HepG2 (cell line): ENCODE data around the gene ZDHHC3. TPM values are rescaled to one million over a fixed set of nuclear protein-coding genes. Genes with fewer than 3 reads are reported as not detected.

Experiments used
- DNMT3B ChIP-seq: conservative IDR thresholded peaks from 2 replicates; pipeline ENCODE4 v1.6.1; 2016; ENCODE audit warnings: missing biosample characterization, control low read depth
- HIVEP1 ChIP-seq: sonication (generic); formaldehyde crosslinking; IDR thresholded peaks from 2 replicates; pipeline ENCODE4 v1.4.0; 2020; ENCODE audit warnings: mild to moderate bottlenecking, missing genetic modification reagents
- HOXA3 ChIP-seq: sonication (generic); formaldehyde crosslinking; IDR thresholded peaks from 2 replicates; pipeline ENCODE4 v1.5.0; 2020; ENCODE audit warnings: missing genetic modification reagents
- KLF6 ChIP-seq: IDR thresholded peaks from 2 replicates; pipeline ENCODE4 v1.8.0; 2016; ENCODE audit warnings: missing biosample characterization, missing genetic modification reagents
- MTA1 ChIP-seq: sonication (generic); formaldehyde crosslinking; IDR thresholded peaks from 2 replicates; pipeline ENCODE4 v1.4.0; 2020; ENCODE audit warnings: missing genetic modification reagents, mild to moderate bottlenecking, borderline replicate concordance
- NFE2L2 ChIP-seq: fragments of 150-350 bp; IDR thresholded peaks from 2 replicates; pipeline ENCODE4 v1.6.1; 2014; ENCODE audit warnings: low read length
- NRL ChIP-seq: sonication (generic); formaldehyde crosslinking; IDR thresholded peaks from 2 replicates; pipeline ENCODE4 v1.5.0; 2020; ENCODE audit warnings: missing genetic modification reagents, mild to moderate bottlenecking, moderate library complexity, borderline replicate concordance
- PHF8 ChIP-seq: sonication (generic); formaldehyde crosslinking; IDR thresholded peaks from 2 replicates; pipeline ENCODE4 v1.5.0; 2020; ENCODE audit warnings: missing genetic modification reagents
- SNRNP70 ChIP-seq: fragments of 200-400 bp; formaldehyde crosslinking; IDR thresholded peaks from 2 replicates; pipeline ENCODE4 v1.6.1; 2017; ENCODE audit warnings: mild to moderate bottlenecking, low read depth, low read length, moderate library complexity
- ZIK1 ChIP-seq: sonication (generic); formaldehyde crosslinking; IDR thresholded peaks from 2 replicates; pipeline ENCODE4 v1.5.0; 2020; ENCODE audit warnings: mild to moderate bottlenecking, low read depth, missing genetic modification reagents, borderline replicate concordance
- ZNF337 ChIP-seq: sonication (generic); formaldehyde crosslinking; IDR thresholded peaks from 2 replicates; pipeline ENCODE4 v1.5.1; 2020; ENCODE audit warnings: missing genetic modification reagents, low read depth, mild to moderate bottlenecking, borderline replicate concordance
- ZNF451 ChIP-seq: sonication (generic); formaldehyde crosslinking; IDR thresholded peaks from 2 replicates; pipeline ENCODE4 v1.5.0; 2020; ENCODE audit warnings: mild to moderate bottlenecking, missing genetic modification reagents
- ZNF543 ChIP-seq: sonication (generic); formaldehyde crosslinking; IDR thresholded peaks from 2 replicates; pipeline ENCODE4 v1.4.0; 2020; ENCODE audit warnings: mild to moderate bottlenecking, missing genetic modification reagents
- ZNF724P ChIP-seq: sonication (generic); formaldehyde crosslinking; IDR thresholded peaks from 2 replicates; pipeline ENCODE4 v1.8.0; 2022; ENCODE audit warnings: missing genetic modification reagents, borderline replicate concordance
- ZNF75D ChIP-seq: sonication (generic); formaldehyde crosslinking; IDR thresholded peaks from 2 replicates; pipeline ENCODE4 v1.8.1; 2023; ENCODE audit warnings: missing genetic modification reagents, mild to moderate bottlenecking, borderline replicate concordance
- ZNF768 ChIP-seq: sonication (generic); formaldehyde crosslinking; IDR thresholded peaks from 2 replicates; pipeline ENCODE4 v1.4.0; 2020; ENCODE audit warnings: missing genetic modification reagents
- polyA plus RNA-seq, 8 experiments: library from polyadenylated mRNA; depleted of rRNA in 3 of 8; stranded (reverse) in 7 of 8; unstranded in 1 of 8; fragments of >200 nt; fragmentation: Illumina TruSeq in 4 of 8; extraction: Trizol in 4 of 8; gene quantifications; 2 replicates each; pipeline versions ENCODE4 v1.2.1 to v1.2.3, GENCODE V29; 2011 to 2016; ENCODE audit warnings: low read depth in 4 of 8, missing spikeins in 1 of 8, mixed read lengths in 1 of 8; ENCODE audit not compliant: insufficient read depth in 1 of 8
- total RNA-seq, 5 experiments: library from RNA; depleted of rRNA; stranded (reverse); fragments of >200 nt; fragmentation: Illumina TruSeq; extraction: Trizol; gene quantifications; 2 replicates each; pipeline ENCODE4 v1.2.3, GENCODE V29; 2016; ENCODE audit warnings: low read depth in 1 of 5
- TF ChIP-seq, protein P1 (sequence below): sonication (generic); formaldehyde crosslinking; IDR thresholded peaks from 2 replicates; pipeline ENCODE4 v1.5.1; 2020; ENCODE audit warnings: missing genetic modification reagents, mild to moderate bottlenecking, borderline replicate concordance
- TF ChIP-seq, protein P2 (sequence below): sonication (generic); formaldehyde crosslinking; IDR thresholded peaks from 2 replicates; pipeline ENCODE4 v1.5.0; 2020; ENCODE audit warnings: missing genetic modification reagents
- TF ChIP-seq, protein P3 (sequence below): sonication (generic); formaldehyde crosslinking; IDR thresholded peaks from 2 replicates; pipeline ENCODE4 v1.4.0; 2020; ENCODE audit warnings: missing genetic modification reagents, mild to moderate bottlenecking, borderline replicate concordance
- TF ChIP-seq, protein P4 (sequence below): sonication (generic); formaldehyde crosslinking; conservative IDR thresholded peaks from 2 replicates; pipeline ENCODE4 v1.8.0; 2022; ENCODE audit warnings: mild to moderate bottlenecking, moderate library complexity, missing genetic modification reagents
- TF ChIP-seq, protein P5 (sequence below): sonication (generic); formaldehyde crosslinking; IDR thresholded peaks from 2 replicates; pipeline ENCODE4 v1.4.0; 2020; ENCODE audit warnings: mild to moderate bottlenecking, missing genetic modification reagents

The ZDHHC3 gene
- total and polyA plus RNA-seq, 2 of the 13 experiments (the other 11 are each of a cell fraction or from before 2014, with no cell fraction given): 44.1 to 65.7 TPM

DNA sequence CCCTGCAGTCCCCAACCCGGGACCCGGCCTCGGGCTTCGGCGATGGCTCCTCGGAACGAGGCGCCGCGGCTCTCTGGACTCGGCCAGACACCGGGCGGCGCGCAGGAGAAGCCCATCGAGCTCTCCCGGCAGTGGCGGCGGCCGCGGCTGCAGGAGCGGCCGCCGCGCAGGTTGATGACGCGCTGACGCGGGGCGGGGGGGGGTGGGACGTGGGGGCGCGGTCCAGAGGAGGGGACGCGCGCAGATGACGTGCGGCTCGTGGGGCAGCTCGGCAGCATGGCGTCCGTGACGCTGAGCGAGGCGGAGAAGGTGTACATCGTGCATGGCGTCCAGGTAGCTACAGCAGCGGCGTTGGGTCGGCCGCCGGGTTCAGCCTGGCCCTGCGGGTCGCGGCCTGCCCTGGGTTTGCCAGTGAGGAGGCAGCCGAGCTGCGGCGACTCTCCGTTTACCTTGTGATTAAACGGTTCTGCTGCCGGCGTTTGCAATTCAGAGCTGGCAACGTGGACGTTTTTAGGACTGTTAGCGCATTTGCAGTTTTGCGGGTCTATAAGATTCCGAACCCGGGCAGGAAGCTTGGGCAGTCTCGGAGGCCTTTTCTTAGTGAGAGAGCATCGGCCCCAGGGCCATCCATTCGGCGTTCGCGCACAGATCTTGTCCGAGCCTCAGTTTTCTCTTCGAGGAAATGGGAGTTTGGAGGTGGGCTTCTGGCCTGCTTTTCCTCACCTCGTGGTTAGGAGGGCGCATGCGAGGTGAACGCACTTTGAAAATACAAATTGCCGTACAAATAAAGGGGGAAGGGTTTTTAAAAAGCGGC lies at the start of gene ZDHHC3, which contains the start of gene EXOSC7 (continued):
- TF ChIP-seq, protein P1, sequence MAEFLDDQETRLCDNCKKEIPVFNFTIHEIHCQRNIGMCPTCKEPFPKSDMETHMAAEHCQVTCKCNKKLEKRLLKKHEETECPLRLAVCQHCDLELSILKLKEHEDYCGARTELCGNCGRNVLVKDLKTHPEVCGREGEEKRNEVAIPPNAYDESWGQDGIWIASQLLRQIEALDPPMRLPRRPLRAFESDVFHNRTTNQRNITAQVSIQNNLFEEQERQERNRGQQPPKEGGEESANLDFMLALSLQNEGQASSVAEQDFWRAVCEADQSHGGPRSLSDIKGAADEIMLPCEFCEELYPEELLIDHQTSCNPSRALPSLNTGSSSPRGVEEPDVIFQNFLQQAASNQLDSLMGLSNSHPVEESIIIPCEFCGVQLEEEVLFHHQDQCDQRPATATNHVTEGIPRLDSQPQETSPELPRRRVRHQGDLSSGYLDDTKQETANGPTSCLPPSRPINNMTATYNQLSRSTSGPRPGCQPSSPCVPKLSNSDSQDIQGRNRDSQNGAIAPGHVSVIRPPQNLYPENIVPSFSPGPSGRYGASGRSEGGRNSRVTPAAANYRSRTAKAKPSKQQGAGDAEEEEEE: no peak
- peak; percentile 71 for TF ChIP-seq ZNF768 (CRISPR knock-in tag)
- TF ChIP-seq, protein P2, sequence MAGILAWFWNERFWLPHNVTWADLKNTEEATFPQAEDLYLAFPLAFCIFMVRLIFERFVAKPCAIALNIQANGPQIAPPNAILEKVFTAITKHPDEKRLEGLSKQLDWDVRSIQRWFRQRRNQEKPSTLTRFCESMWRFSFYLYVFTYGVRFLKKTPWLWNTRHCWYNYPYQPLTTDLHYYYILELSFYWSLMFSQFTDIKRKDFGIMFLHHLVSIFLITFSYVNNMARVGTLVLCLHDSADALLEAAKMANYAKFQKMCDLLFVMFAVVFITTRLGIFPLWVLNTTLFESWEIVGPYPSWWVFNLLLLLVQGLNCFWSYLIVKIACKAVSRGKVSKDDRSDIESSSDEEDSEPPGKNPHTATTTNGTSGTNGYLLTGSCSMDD: no peak
- TF ChIP-seq, protein P3, sequence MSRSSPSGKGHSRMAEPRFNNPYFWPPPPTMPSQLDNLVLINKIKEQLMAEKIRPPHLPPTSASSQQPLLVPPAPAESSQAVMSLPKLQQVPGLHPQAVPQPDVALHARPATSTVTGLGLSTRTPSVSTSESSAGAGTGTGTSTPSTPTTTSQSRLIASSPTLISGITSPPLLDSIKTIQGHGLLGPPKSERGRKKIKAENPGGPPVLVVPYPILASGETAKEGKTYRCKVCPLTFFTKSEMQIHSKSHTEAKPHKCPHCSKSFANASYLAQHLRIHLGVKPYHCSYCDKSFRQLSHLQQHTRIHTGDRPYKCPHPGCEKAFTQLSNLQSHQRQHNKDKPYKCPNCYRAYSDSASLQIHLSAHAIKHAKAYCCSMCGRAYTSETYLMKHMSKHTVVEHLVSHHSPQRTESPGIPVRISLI (CRISPR knock-in tag): no peak
- TF ChIP-seq KLF6 (CRISPR knock-in tag): peak; percentile 66; the same call in 1 of the 2 replicates
- TF ChIP-seq, protein P4, sequence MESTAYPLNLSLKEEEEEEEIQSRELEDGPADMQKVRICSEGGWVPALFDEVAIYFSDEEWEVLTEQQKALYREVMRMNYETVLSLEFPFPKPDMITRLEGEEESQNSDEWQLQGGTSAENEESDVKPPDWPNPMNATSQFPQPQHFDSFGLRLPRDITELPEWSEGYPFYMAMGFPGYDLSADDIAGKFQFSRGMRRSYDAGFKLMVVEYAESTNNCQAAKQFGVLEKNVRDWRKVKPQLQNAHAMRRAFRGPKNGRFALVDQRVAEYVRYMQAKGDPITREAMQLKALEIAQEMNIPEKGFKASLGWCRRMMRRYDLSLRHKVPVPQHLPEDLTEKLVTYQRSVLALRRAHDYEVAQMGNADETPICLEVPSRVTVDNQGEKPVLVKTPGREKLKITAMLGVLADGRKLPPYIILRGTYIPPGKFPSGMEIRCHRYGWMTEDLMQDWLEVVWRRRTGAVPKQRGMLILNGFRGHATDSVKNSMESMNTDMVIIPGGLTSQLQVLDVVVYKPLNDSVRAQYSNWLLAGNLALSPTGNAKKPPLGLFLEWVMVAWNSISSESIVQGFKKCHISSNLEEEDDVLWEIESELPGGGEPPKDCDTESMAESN (CRISPR knock-in tag): no peak; the same call in 1 of the 2 replicates
- no peak for TF ChIP-seq ZNF337 (CRISPR knock-in tag)
- no peak for TF ChIP-seq ZNF543 (CRISPR knock-in tag)
- TF ChIP-seq NRL: no peak; the same call in 1 of the 2 replicates
- TF ChIP-seq ZNF75D: no peak
- TF ChIP-seq PHF8 (CRISPR knock-in tag): peak; percentile 97
- no peak for TF ChIP-seq SNRNP70
- no peak; the same call in 1 of the 2 replicates for TF ChIP-seq DNMT3B
- TF ChIP-seq ZNF724P: no peak
- TF ChIP-seq MTA1: no peak
- TF ChIP-seq HOXA3: peak; percentile 98
- 0 out of 2 replicates have a peak, but pooled peaks have one; percentile 27 for TF ChIP-seq HIVEP1
- TF ChIP-seq NFE2L2: no peak
- TF ChIP-seq ZNF451: 0 out of 2 replicates have a peak, but pooled peaks have one; percentile 51
- TF ChIP-seq, protein P5, sequence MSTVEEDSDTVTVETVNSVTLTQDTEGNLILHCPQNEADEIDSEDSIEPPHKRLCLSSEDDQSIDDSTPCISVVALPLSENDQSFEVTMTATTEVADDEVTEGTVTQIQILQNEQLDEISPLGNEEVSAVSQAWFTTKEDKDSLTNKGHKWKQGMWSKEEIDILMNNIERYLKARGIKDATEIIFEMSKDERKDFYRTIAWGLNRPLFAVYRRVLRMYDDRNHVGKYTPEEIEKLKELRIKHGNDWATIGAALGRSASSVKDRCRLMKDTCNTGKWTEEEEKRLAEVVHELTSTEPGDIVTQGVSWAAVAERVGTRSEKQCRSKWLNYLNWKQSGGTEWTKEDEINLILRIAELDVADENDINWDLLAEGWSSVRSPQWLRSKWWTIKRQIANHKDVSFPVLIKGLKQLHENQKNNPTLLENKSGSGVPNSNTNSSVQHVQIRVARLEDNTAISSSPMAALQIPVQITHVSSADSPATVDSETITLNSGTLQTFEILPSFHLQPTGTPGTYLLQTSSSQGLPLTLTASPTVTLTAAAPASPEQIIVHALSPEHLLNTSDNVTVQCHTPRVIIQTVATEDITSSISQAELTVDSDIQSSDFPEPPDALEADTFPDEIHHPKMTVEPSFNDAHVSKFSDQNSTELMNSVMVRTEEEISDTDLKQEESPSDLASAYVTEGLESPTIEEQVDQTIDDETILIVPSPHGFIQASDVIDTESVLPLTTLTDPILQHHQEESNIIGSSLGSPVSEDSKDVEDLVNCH (CRISPR knock-in tag): no peak
- 0 out of 2 replicates have a peak, but pooled peaks have one; percentile 53 for TF ChIP-seq ZIK1 (CRISPR knock-in tag)
